ENCODE results near the gene CMKLR1.

DNA sequence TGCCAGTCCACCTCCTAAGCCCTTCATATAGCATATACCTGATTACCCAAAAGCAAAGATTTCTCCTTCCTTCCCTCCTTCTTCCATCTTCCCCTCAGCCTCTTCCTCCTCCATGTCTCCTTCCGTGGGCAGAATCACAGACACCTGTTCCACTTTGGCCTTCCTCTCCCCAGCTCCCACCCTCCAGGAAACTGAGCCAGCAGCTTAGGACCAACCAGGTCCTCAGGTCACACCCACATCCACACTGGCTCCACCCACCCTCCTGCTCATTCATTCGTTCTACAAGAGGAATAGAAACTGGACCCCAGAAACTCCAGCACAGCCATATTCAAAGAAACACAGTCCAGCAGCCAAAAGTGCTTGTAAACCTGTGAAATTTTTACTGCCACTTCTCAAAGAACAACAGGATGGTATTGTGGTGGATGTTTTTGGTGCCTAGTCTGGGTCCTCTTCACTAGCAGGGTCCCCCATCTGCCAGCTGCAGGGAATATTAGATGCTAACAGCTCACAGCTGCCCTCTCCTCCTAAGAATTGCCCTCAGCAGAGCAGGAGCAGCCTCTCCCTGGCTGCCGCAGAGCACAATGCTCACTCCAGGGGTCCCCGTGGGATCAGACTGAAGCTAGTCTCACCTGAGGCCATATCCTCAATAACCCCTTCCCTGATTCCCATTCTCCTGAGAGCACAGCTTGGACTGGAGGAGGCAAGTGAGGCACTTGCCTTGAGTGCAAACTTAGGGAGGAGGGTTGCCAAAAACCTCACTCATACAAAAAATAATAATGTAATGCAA lies 18.4 kb downstream of the CMKLR1 start:
- no peak for TF ChIP-seq CTCF (IDR thresholded peaks at IDR 0.05)
- no peak for TF ChIP-seq TAF1 (IDR thresholded peaks at IDR 0.05; ENCODE audit: borderline replicate concordance, low read depth, low read length)
- TF ChIP-seq FOSL2 (IDR thresholded peaks at IDR 0.05; ENCODE audit: borderline replicate concordance, low read depth): no peak
- TF ChIP-seq EP300 (IDR thresholded peaks at IDR 0.05; ENCODE audit: borderline replicate concordance in 1 of 2, low read depth in 1 of 2, low read length in 1 of 2): no peak
- no peak for TF ChIP-seq NRF1 (IDR thresholded peaks at IDR 0.05; ENCODE audit: low read depth, low read length)
- no peak for TF ChIP-seq CHD2 (IDR thresholded peaks at IDR 0.05; ENCODE audit: low read length, partially characterized antibody)
- TF ChIP-seq NFIC (IDR thresholded peaks at IDR 0.05; ENCODE audit: borderline replicate concordance): no peak
- no peak for TF ChIP-seq TEAD4 (IDR thresholded peaks at IDR 0.05; ENCODE audit: borderline replicate concordance, insufficient read depth)
- no peak for TF ChIP-seq PBX3 (IDR thresholded peaks at IDR 0.05)
- no peak for TF ChIP-seq POLR2AphosphoS5 (IDR thresholded peaks at IDR 0.05; ENCODE audit: low read depth, low read length)

Data from SK-N-SH (cell line).